ENCODE data around the gene ADAMTSL2. TPM values are rescaled to one million over a fixed set of nuclear protein-coding genes. Genes with fewer than 3 reads are reported as not detected.

Gene ADAMTSL2
- total RNA-seq, 2 experiments from 2014 or later = not detected

- DNase-seq = no peak
- no peak overlapping the region for H3K27ac Mint-ChIP-seq
- H3K27me3 Mint-ChIP-seq = peaks cover 10% of the 10 kb centered on the region
- ATAC-seq = no peak
- H3K36me3 Mint-ChIP-seq = no peaks in the 10 kb centered on the region
- H3K4me3 Mint-ChIP-seq = no peak overlapping the region
- H3K4me1 Mint-ChIP-seq = no peaks in the 10 kb centered on the region
- H3K9me3 Mint-ChIP-seq (ENCODE audit: low read depth) = no peaks in the 10 kb centered on the region
- CTCF ChIA-PET = no interaction called here
Observed at GRCh38 chr9:133528001-133528875, 6.3 kb upstream of the ADAMTSL2 start.

GRCh38 chr9:133528876-133529241 is 5.6 kb upstream of the ADAMTSL2 start:
- H3K36me3 Mint-ChIP-seq = no peaks in the 10 kb centered on the region
- DNase-seq (no peak), ATAC-seq (no peak)
- H3K9me3 Mint-ChIP-seq (ENCODE audit: low read depth) = no peaks in the 10 kb centered on the region
- H3K27ac Mint-ChIP-seq = no peak overlapping the region
- CTCF ChIA-PET = interaction anchor here (1.7 kb wide), 1 partner anchor 214 kb away, joined by 6 read pairs; no protein-coding TSS in a partner anchor
- no peak overlapping the region for H3K4me3 Mint-ChIP-seq
- H3K4me1 Mint-ChIP-seq = no peaks in the 10 kb centered on the region
- H3K27me3 Mint-ChIP-seq = peaks cover 16% of the 10 kb centered on the region

GRCh38 chr9:133529457-133529856 is 5.0 kb upstream of the ADAMTSL2 start:
- no peaks in the 10 kb centered on the region for H3K4me1 Mint-ChIP-seq
- CTCF ChIA-PET = interaction anchor here (1.7 kb wide), 1 partner anchor 213 kb away, joined by 6 read pairs; no protein-coding TSS in a partner anchor
- no peaks in the 10 kb centered on the region for H3K9me3 Mint-ChIP-seq (ENCODE audit: low read depth)
- H3K4me3 Mint-ChIP-seq = no peak overlapping the region
- no peak for DNase-seq
- no peak for ATAC-seq
- H3K36me3 Mint-ChIP-seq = no peaks in the 10 kb centered on the region
- H3K27me3 Mint-ChIP-seq = peaks cover 20% of the 10 kb centered on the region
- no peak overlapping the region for H3K27ac Mint-ChIP-seq

- Mint-ChIP-seq H3K36me3 (no peaks in the 10 kb centered on the region), H3K27me3 (peaks cover 20% of the 10 kb centered on the region), H3K27ac (no peak overlapping the region), H3K9me3 (ENCODE audit: low read depth) (no peaks in the 10 kb centered on the region), H3K4me3 (no peak overlapping the region), H3K4me1 (no peaks in the 10 kb centered on the region)
- CTCF ChIA-PET = interaction anchor here (1.7 kb wide), 1 partner anchor 213 kb away, joined by 6 read pairs; no protein-coding TSS in a partner anchor
- DNase-seq (no peak), ATAC-seq (no peak)
Observed at GRCh38 chr9:133529874-133530273, 4.6 kb upstream of the ADAMTSL2 start.

GRCh38 chr9:133531293-133531692 is 3.2 kb upstream of the ADAMTSL2 start:
- no peak overlapping the region for H3K27ac Mint-ChIP-seq
- ATAC-seq = no peak
- no peaks in the 10 kb centered on the region for H3K4me1 Mint-ChIP-seq
- no peaks in the 10 kb centered on the region for H3K36me3 Mint-ChIP-seq
- no peak overlapping the region for H3K4me3 Mint-ChIP-seq
- DNase-seq = no peak
- CTCF ChIA-PET = no interaction called here
- no peaks in the 10 kb centered on the region for H3K9me3 Mint-ChIP-seq (ENCODE audit: low read depth)
- H3K27me3 Mint-ChIP-seq = peaks cover 24% of the 10 kb centered on the region

GRCh38 chr9:133532937-133533668 is 1.4 kb upstream of the ADAMTSL2 start:
- Mint-ChIP-seq H3K4me3 (no peak overlapping the region), H3K9me3 (ENCODE audit: low read depth) (no peaks in the 10 kb centered on the region), H3K36me3 (no peaks in the 10 kb centered on the region)

GRCh38 chr9:133533857-133534256 is 647 bp upstream of the ADAMTSL2 start:
- Mint-ChIP-seq H3K27ac (no peak overlapping the region), H3K36me3 (no peaks in the 10 kb centered on the region), H3K9me3 (ENCODE audit: low read depth) (no peaks in the 10 kb centered on the region), H3K4me1 (no peaks in the 10 kb centered on the region), H3K27me3 (peaks cover 24% of the 10 kb centered on the region), H3K4me3 (no peak overlapping the region)
- no peak for DNase-seq
- CTCF ChIA-PET = interaction anchor here (0.9 kb wide), 1 partner anchor 193 kb away, joined by 3 read pairs; no protein-coding TSS in a partner anchor
- ATAC-seq = no peak

More at GRCh38 chr9:133532937-133533668, 1.4 kb upstream of the ADAMTSL2 start:
- DNase-seq (peak; percentile 66), ATAC-seq (peak; percentile 52)
- CTCF ChIA-PET = interaction anchor here (0.9 to 1.0 kb wide), 2 partner anchors 194 to 209 kb away, joined by 3 read pairs; no protein-coding TSS in a partner anchor
- H3K27me3 Mint-ChIP-seq = peaks cover 24% of the 10 kb centered on the region
- H3K27ac Mint-ChIP-seq = no peak overlapping the region
- H3K4me1 Mint-ChIP-seq = no peaks in the 10 kb centered on the region

- H3K27me3 Mint-ChIP-seq = peaks cover 26% of the 10 kb centered on the region
- no peaks in the 10 kb centered on the region for H3K9me3 Mint-ChIP-seq (ENCODE audit: low read depth)
- ATAC-seq (no peak), DNase-seq (no peak)
- CTCF ChIA-PET = interaction anchor here (1.1 kb wide), 1 partner anchor 208 kb away, joined by 3 read pairs; no protein-coding TSS in a partner anchor
- H3K36me3 Mint-ChIP-seq = no peaks in the 10 kb centered on the region
- no peak overlapping the region for H3K4me3 Mint-ChIP-seq
- no peaks in the 10 kb centered on the region for H3K4me1 Mint-ChIP-seq
- H3K27ac Mint-ChIP-seq = no peak overlapping the region
Observed at GRCh38 chr9:133535306-133535877, 888 bp downstream of the ADAMTSL2 start.

GRCh38 chr9:133536080-133536479 is 1.6 kb downstream of the ADAMTSL2 start:
- H3K4me3 Mint-ChIP-seq = no peak overlapping the region
- H3K27ac Mint-ChIP-seq = no peak overlapping the region
- H3K4me1 Mint-ChIP-seq = no peaks in the 10 kb centered on the region
- peaks cover 26% of the 10 kb centered on the region for H3K27me3 Mint-ChIP-seq
- H3K36me3 Mint-ChIP-seq = no peaks in the 10 kb centered on the region
- ATAC-seq (no peak), DNase-seq (no peak)
- no peaks in the 10 kb centered on the region for H3K9me3 Mint-ChIP-seq (ENCODE audit: low read depth)
- CTCF ChIA-PET = interaction anchor here (1.1 kb wide), 1 partner anchor 207 kb away, joined by 3 read pairs; no protein-coding TSS in a partner anchor

- Mint-ChIP-seq H3K4me3 (no peak overlapping the region), H3K36me3 (no peaks in the 10 kb centered on the region), H3K4me1 (no peaks in the 10 kb centered on the region), H3K27me3 (peaks cover 26% of the 10 kb centered on the region), H3K27ac (no peak overlapping the region), H3K9me3 (ENCODE audit: low read depth) (no peaks in the 10 kb centered on the region)
- CTCF ChIA-PET = interaction anchor here (1.1 kb wide), 1 partner anchor 207 kb away, joined by 3 read pairs; no protein-coding TSS in a partner anchor
- no peak for ATAC-seq
- no peak for DNase-seq
Observed at GRCh38 chr9:133536536-133536935, 2.0 kb downstream of the ADAMTSL2 start.

- H3K4me3 Mint-ChIP-seq = no peak overlapping the region
- no peak overlapping the region for H3K27ac Mint-ChIP-seq
Observed at GRCh38 chr9:133537257-133537656, 2.8 kb downstream of the ADAMTSL2 start.

GRCh38 chr9:133538176-133538575 is 3.7 kb downstream of the ADAMTSL2 start:
- H3K27me3 Mint-ChIP-seq = peaks cover 16% of the 10 kb centered on the region
- no peak overlapping the region for H3K27ac Mint-ChIP-seq
- DNase-seq = no peak
- no peaks in the 10 kb centered on the region for H3K9me3 Mint-ChIP-seq (ENCODE audit: low read depth)
- H3K36me3 Mint-ChIP-seq = no peaks in the 10 kb centered on the region
- no peak overlapping the region for H3K4me3 Mint-ChIP-seq
- no peak for ATAC-seq
- CTCF ChIA-PET = no interaction called here
- H3K4me1 Mint-ChIP-seq = no peaks in the 10 kb centered on the region

More at GRCh38 chr9:133537257-133537656, 2.8 kb downstream of the ADAMTSL2 start:
- ATAC-seq (no peak), DNase-seq (no peak)
- Mint-ChIP-seq H3K9me3 (ENCODE audit: low read depth) (no peaks in the 10 kb centered on the region), H3K4me1 (no peaks in the 10 kb centered on the region), H3K27me3 (peaks cover 25% of the 10 kb centered on the region), H3K36me3 (no peaks in the 10 kb centered on the region)
- CTCF ChIA-PET = no interaction called here

All from activated CD8-positive, alpha-beta memory T cell treated with anti-CD3 and anti-CD28 coated beads, Interleukin-2, amount 10 ng/mL, durations not matched to agents 7 days and 5 days (primary cell).